GM19463 (cell line): ENCODE data around the gene DSTN.

Experiments used
- ATAC-seq: cut with Tn5 transposase; IDR thresholded peaks from one replicate; pipeline ENCODE4 v1.9.1; 2021; ENCODE audit warnings: mild to moderate bottlenecking, moderate library complexity; ENCODE audit not compliant: unreplicated experiment

DSTN gene

DNA sequence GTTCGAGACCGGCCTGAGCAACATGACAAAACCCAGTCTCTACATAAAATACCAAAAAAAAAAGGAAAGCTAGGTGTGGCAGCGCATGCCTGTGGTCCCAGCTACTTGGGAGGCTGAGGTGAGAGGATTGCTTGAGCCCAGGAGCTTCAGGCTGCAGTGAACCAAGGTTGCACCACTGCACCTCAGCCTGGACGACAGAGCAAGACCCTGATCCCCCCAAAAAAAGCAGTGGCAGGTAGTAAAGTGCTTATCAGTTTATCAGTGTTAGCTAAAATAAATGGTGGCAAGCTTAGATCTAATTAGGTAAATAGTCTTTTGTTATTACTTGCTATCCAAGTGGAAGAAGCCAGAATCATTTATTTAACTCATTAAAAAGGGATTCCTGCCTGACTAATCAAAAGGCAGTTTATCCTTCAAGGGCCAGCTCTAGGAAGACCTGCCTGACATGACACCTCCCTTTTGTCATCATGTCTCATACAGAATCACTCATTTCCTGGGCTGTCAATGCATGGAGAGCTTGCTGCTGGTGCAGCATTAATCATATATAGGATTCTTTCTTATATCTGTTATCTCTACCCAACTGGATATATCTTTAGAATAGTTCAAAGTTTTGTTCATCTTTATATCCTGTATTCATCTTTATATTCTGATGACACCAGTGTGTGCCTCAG, 9.6 kb downstream of the DSTN start:
- ATAC-seq: no peak

DNA sequence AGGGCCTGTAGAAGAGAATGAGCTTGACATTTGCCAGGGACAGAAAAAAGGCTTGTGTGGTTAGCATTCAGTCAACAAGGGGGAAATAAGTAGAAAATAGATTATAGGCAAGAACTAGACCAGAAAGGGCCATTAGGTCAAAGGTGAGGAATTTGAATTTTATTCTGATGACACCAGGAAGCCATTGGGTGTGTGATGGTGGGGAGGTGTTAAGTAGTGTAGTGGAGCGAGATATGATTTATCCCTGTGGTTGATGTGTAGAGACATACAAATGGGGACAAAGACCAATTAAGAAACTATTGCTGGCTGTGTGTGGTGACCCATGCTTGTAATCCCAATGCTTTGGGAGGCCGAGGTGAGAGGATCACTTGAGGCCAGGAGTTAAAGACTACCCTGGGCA, 11.0 kb downstream of the DSTN start:
- ATAC-seq: no peak

DNA sequence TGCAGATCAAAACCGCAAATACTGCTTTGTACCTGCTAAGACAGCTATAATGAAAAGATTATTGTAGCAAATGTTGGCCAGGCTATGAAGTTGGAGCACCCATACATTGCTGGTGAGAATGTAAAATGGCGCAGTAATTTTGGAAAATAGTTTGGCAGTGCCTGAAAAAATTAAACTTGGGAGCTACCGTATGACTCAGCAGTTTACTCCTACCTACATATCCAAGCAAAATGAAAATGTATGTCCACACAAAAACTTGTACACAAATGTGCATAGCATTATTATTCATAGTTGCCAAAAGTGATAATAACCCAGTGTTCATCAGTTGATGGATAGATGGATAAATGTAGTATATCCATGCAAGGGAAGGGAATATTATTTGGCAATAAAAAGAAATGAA, 13.3 kb downstream of the DSTN start:
- ATAC-seq: no peak

DNA sequence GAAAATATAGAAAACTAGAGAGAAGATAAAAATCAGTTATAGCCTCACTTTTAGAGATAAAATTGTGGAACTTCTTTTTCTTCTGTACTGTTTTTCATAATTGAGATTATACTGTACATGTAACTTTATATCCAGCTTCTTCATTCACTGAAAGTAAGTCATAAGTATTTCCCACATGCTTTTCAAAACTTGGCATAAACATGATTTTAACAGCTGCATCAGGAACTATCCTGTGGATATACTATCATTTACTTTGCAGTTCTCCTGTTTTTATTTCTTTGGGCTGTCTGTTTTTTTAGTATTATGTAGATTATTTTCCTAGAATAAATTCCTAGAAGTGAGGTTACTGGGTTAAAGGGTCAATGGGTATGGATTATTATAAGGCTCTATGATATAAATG, 14.8 kb downstream of the DSTN start:
- ATAC-seq: no peak

DNA sequence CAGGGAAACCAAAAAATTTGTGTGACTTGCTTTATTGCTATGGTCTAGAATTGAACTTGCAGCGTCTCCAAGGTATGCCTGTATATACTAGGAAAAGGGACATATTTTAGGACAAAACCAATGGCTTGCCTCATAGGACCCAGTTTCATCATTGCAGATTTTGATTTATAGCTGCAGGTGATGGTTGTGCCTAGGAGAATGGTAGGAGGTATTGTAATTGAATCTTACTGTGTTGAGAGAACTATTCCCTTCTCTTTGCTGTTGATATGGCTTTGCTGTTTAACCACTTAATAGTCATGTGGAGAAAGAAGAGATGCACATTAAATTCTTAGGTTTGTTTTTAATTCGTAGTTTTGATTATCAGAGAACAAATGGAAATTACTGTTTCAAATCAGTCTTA, 16.4 kb downstream of the DSTN start:
- no peak for ATAC-seq

DNA sequence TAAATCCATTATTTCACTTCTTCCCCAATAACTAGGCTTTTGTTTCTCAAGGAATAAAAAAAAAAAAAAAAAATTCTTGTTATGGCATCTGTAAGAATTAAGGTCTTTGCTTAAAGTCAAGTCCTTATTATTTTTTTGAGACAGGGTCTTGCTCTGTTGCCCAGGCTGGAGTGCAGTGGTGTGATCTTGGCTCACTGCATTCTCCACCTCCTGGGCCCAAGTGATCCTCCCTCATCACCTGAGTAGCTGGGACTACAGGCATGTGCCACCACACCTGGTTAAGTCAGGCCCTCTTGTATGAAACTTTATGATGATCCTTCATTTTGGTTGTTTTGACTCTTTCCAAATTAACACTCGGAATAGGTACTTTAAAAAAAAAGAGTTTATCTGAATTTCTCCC, 17.3 kb downstream of the DSTN start:
- no peak for ATAC-seq

DNA sequence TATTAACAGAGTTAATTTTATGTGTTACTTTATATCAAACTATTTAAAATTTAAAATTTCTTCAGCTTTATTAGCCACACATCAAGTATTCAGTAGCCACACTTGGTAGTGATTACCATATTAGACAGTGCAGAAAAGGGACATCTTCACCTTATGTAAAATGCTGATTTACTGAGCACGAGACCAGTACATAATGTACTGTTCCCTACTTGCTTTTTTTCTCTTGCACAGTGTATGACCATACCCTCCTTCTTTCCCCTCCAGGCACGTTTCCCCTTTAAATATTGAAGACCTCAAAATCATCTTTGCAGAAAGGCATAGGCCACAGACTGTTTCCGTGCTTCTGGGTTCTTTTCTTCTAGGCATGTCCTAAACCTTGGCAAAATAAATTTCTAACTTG, 17.9 kb downstream of the DSTN start:
- no peak for ATAC-seq

DNA sequence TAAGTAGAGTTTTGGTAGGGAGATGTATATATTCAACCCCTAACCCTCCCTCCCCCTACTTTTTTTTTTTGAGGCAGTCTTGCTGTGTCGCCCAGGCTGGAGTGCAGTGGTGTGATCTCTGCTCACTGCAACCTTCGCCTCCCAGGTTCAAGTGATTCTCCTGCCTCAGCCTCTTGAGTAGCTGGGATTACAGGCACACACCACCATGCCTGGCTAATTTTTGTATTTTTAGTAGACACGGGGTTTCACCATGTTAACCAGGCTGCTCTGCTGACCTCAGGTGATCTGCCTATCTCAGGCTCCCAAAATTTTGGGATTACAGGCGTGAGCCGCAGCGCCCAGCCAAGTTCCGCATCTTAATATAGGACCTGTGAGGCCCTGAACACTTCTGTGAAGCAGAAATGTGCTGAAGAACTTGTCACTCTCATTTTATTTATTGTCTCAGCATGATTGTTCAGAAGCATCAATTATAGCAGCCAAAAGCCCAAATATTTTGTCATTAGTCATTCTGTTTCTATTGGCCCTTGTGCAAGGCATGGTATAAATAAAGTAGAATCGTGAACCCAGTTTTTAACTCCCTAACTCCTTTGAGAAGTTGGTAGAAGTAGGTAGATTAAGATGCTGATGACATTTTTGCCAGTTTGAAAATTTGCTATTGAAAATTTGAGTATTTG, 19.4 kb downstream of the DSTN start:
- no peak for ATAC-seq

DNA sequence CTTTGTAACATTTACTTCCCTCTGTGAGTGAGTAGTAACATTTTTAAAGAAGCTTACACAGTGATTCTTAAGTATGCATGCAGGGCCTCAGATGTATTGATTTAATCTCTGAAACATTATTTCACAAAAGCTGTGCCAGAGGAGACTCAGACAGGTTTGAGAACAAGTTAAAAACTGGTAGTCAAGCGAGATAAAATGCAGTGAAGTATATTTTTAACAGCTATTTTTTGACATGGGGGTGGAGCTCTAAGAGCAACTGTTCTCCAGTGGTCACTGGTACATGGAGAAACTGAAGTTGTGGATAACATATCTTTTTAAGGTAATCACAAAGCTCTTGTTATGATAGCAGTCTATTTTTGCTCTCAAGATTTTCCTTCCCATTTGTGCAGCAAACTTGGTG, 20.4 kb downstream of the DSTN start:
- no peak for ATAC-seq

DNA sequence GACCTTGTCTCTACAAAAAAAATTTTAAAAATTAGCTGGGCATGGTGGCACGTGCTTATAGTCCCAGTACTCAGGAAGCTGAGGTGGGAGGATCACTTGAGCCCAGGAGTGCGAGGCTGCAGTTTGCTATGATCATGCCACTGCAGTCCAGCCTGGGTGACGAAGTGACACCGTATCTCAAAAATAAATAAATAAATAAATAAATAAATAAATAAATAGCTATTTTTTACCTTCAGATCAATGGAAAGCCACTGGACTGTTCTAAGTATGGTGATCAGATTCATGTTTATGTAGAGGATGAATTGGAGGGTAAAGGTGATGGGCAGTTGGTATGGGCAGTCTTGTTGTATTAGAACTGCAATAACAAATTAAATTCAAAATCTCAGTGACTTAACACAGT, 24.0 kb downstream of the DSTN start:
- no peak for ATAC-seq

DNA sequence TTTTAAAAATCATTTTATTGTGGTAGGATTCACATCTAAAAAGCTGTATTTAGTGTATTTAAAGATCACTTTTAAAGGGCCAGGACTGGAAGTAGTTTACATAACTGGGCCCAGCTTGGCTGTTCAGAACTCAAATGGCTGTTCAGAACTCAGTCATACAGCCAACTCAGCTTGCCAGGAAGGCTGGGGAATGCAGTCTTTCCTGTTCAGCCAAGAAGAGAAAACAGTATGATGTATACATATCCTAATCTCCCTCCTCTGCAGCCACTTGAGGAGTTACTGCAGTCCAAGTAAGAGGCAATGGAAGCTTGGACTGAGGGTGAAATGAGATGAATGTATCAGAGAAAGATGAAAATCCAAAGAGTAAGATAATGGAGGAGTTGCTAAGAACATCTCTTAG, 24.6 kb downstream of the DSTN start:
- ATAC-seq: no peak

DNA sequence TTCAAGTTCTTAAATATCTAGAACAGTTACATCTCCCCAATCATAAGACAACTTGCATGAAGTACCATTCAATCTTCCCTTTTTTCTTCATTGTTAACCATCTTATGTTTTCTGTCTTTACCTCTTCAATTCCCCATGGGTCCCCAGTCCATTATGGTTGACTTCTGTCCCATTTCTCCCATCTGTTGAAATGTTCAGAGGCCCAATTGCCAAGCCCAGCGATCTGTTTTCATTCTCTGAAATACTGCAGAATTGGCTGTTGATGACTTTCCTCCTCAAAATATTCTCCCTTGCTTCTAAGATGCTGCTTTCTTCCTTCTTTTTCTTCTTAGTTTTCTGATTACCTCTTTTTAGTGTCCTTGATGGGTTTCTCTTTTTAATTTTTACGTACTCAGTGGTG, 26.0 kb downstream of the DSTN start:
- ATAC-seq: no peak

DNA sequence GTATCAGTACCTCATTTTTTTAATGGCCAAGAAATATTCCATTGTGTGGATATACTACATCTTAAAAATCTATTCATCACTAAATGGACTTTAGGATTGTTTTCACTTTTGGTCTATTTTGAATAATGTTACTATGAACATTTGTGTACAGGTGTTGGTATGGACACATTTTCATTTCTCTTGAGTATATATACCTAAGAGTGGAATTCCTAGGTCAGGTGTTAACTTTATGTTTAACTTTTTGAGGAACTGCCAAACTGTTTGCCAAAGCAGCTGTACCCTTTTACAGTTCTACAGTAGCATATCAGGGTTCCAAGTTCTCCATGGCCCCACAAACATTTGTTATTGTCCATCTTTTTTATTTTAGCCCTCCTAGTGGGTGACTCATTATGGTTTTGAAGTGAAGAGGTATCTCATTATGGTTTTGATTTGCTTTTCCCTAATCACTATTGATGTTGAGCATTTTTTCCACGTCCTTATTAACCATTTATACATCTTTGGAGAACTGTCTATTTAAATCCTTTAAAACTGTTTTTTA, 28.2 kb downstream of the DSTN start:
- no peak for ATAC-seq

DNA sequence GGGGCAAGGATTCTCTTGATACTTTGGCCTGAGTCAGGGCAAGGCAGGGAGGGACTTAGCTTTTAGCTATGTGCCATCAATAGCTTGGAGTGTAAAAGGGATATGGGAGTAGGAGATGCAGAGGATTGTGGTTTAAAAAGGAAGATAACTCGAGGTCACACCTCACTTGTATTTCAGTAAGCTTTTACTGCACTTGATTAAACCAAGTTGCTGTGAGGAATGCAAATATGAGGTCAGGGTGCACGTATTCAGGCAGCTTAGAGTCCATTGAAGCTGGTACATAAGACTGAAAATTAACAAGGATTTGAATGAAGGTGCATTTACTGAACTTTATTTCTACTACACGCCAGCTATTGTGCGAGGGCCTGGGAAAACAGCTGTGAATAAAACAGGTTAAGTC, 32.1 kb downstream of the DSTN start:
- no peak for ATAC-seq

DNA sequence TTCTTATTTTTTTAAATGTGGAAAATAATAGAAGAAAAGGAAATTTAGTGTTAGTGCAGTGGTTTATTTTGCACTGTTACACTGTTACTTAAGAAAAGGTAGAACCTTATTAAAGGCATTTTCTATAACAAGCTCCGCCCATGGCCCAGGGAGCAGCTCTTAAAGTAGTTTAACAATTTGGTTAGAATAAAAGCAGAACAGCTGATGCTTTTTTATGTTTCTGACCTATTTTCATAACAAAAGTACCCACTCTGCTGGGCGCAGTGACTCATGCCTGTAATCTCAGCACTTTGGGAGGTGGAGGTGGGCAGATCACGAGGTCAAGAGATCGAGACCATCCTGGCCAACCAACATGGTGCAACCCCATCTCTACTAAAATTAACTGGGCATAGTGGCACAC, 32.6 kb downstream of the DSTN start:
- no peak for ATAC-seq

DNA sequence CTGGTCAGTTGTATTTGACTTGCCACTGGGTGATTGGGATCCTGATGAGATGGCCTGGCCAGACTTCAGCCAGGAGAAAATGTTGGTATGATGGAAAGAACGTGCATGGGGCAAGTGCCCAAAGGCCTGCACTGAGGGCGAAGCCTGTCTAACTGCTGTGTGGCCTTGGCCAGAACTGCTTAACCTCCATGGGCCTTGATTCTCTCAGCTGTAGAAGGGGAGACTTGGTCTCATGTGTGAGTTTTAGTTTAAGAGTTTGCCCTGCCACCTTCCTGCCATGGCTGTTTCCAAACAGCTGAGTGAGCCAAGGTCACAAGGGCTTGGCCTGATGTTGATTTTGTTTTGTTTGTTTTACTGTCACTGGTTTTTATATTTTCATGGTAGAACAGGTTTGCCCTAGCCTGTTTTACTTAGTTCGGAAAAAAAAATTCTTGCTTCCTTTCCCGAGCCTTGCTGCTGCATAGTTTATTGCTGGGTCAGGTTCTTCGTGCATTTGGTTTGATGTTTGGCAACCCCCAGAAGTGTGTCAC, 35.3 kb downstream of the DSTN start:
- ATAC-seq: no peak

DNA sequence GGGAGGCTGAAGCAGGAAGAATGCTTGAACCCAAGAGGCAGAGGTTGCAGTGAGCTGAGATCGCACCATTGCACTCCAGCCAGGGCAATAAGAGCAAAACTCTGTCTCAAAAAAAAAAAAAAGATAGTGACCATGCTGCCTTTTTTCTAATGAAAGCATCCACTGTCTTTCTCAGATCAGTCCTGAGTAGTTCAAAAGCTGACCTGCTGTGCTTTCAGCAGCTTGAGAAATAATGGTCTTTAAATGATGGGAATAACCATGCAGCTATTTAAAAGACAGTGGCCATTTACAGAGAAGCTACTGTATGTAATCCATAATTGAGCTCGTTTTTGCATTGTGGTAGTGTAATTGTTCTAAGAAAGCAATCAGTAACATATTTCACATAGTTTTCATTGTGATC, 36.1 kb downstream of the DSTN start:
- no peak for ATAC-seq

DNA sequence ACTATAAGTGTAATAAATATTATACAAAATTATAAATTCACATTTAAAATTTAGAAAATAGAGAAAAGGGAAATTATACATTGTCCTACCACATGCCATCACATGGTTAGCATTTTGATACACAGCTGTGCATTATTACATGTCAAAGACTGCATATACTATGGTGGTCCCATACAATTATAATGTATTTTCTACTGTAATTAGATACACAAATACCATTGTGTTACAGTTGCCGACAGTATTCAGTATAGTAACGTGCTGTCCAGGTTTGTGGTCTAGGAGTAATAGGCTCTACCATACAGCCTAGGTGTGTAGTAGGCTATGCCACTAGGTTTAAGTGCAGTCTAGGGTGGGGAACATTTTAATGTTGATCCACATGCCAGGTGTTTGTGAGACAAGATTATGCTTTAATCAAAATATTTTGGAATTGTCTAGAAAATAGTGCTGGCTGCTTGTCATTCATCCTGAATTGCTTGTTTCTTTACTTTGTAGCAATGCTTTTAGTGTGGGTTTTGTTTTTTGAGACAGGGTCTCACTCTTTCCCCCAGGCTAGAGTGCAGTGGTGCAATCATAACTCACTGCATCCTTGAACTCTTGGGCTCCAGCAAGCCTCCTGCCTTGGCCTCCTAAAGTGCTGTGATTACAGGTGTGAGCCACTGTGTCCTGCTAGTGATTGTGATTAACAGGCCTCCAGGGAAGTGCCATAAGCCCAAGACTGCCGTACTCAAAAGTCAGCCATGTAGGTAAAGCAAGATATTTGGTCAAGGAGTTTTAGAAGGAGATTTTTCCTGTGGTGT, 39.0 kb downstream of the DSTN start:
- no peak for ATAC-seq

DNA sequence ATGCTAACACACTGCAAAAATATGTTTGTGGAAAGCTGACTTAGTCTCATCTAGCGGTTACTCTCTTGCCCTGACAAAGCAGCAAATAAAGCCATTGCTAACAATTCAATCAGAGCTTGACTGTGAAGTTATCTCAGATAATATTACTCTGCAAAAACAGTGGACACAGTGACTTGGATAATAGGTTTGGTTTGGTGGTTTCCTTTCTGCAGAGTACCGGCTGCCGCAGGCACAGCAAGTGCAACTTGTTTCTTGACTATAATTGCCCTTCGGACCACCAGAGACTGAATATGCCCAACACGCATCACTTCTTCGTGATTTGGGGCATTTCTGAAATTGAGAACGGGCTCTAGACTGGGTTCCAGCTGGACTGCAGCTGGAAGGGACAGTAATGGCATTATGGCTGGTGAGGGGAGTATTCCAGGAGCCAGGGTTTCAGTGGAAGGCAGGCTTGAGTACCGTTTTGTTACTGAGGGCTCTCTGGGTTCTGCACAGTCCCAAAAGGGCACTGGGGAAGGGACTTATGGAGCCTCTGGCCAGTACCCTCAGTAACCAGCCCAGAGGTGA, 40.0 kb downstream of the DSTN start:
- no peak for ATAC-seq

DNA sequence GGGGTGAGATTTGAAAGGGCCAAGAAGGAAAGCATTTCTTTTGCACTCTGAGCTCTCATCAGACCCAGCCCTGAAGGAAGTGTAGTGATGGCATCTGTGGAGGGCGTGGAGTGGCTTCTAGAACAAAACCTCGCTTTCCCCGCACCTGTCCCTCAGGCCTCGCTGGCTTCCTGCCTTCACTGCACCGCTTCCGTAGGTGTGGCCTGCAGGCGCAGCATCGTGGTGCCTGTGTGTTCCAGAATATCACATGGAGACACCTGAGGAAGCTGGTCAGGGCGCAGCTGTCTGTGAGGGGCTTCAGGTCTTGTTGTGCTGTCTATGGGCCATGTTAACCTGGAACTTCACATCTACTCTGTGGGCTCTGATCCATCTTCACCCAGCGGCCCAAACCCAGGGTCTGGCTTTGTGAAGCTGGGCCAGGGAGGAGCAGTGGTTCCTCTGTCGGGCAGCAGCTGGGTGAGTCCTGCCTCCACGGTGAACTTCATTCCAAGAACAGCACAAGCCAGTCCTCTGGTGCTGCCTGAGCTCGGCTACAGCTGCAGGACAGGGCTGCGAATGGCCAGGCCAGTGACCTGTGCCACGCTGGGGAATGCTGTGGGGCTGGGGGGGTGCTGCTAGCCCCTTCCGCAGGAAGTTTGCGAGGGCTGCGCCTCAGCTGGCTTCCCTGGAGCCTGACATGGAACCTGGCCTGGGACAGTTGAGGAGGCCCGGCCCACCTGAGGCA, 40.9 kb downstream of the DSTN start:
- no peak for ATAC-seq

DNA sequence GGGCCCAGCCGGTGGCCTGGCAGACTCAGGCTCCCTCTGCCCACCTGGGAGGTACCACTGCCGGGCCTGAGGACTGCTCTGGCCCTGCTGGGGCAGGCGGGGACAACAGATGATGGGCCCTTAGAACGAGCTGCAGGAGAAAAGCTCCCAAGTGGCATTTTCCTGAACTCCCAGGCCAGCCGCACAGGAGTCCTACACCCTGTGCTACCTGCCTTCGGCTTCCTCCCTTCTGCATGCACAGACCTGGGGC, 41.3 kb downstream of the DSTN start:
- ATAC-seq: no peak
